Adrenal gland (tissue), 5 donors: Measurements from ENCODE around the gene KCNJ6.

Experiments
- CTCF ChIP-seq, 6 experiments: fragments of 450-650 bp in 4 of 6; fragments of 200-600 bp in 2 of 6; sonication (generic) in 1 of 6; IDR thresholded peaks; 1 replicate in 5 of 6; 2 replicates in 1 of 6; pipeline versions ENCODE4 v1.5.1 to v1.8.0; 2016 to 2021; ENCODE audit warnings: antibody characterized with exemption in 6 of 6, mild to moderate bottlenecking in 2 of 6, moderate library complexity in 1 of 6
- POLR2A ChIP-seq, 2 donors: fragments of 450-650 bp; IDR thresholded peaks; one replicate each; pipeline ENCODE4 v1.6.1; 2017; ENCODE audit warnings: antibody characterized with exemption in 2 of 2, mild to moderate bottlenecking in 2 of 2, moderate library complexity in 1 of 2
- donor health status: DM: no; HTN: no; CAD: no.

DNA sequence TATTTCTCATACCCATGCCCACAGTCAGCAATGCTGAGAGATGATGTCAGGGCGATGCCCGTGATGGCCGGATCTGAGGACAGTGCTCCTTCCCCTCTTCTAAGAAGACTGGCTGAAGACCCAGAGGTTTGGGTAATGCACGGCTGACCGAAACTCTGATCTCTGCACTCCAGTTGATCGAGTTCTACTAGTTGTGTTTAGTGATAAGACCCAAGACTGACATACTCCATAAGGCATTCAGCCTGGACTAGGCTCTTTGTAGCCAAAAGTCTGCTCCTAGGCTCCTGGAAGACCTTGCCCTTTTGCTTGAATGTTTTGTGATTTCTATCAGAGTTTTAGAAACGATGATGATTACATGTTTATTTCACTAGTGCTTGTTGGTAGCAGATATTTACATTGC lies 298.2 kb downstream of the KCNJ6 start:
- TF ChIP-seq CTCF (IDR thresholded peaks at IDR 0.05), result no peak
- TF ChIP-seq POLR2A (IDR thresholded peaks at IDR 0.05), result no peak
